ENCODE data around the gene FXR1.

FXR1 gene

GRCh38 chr3:180923561-180923960 lies 11.1 kb downstream of the FXR1 start:
- H2AK5ac ChIP-seq (ENCODE audit: low read depth, low read length): no peak overlapping the region
- H3K36me3 ChIP-seq (replicated peaks in 1 of 2; ENCODE audit: control insufficient read depth in 2 of 2, insufficient read depth in 2 of 2, low read length in 2 of 2): peaks cover 0 to 69% of the 10 kb centered on the region in 2 donors
- H3K18ac ChIP-seq (ENCODE audit: low read length): no peak overlapping the region
- no peak overlapping the region for H3K27ac ChIP-seq (replicated peaks; ENCODE audit: low read length)
- no peak overlapping the region for H3K9ac ChIP-seq (ENCODE audit: low read depth, low read length, poor library complexity)
- H2BK12ac ChIP-seq (ENCODE audit: low read length): no peak overlapping the region
- H2BK120ac ChIP-seq (ENCODE audit: low read depth, low read length): no peak overlapping the region
- H3K23ac ChIP-seq (ENCODE audit: low read depth, low read length, poor library complexity): no peak overlapping the region
- H3K4me2 ChIP-seq (ENCODE audit: insufficient read depth, low read length, poor library complexity, severe bottlenecking): no peak overlapping the region
- H3K27me3 ChIP-seq (ENCODE audit: control insufficient read depth in 3 of 3, insufficient read depth in 3 of 3, low read depth in 1 of 3, low read length in 3 of 3): no peaks in the 10 kb centered on the region
- H2AFZ ChIP-seq (ENCODE audit: low read length): no peak overlapping the region
- H3K4ac ChIP-seq (ENCODE audit: low read length): no peak overlapping the region
- H2BK5ac ChIP-seq (ENCODE audit: low read length): no peak overlapping the region
- no peak overlapping the region for H3K4me3 ChIP-seq (ENCODE audit: low read length in 2 of 2)
- no peak overlapping the region for H3K14ac ChIP-seq (ENCODE audit: low read length)
- H4K91ac ChIP-seq (ENCODE audit: low read depth, low read length, poor library complexity): no peak overlapping the region
- no peak for DNase-seq (ENCODE audit: low spot score)
- peaks cover 0 to 13% of the 10 kb centered on the region in 2 donors for H3K9me3 ChIP-seq (replicated peaks in 1 of 2; ENCODE audit: control insufficient read depth in 2 of 2, insufficient read depth in 1 of 2, low read depth in 1 of 2, low read length in 2 of 2)
- no peaks in the 10 kb centered on the region for H3K4me1 ChIP-seq (ENCODE audit: control insufficient read depth in 2 of 2, insufficient read depth in 1 of 2, low read depth in 1 of 2, low read length in 2 of 2)
- no peak overlapping the region for H2BK15ac ChIP-seq (ENCODE audit: low read length)
- H3K79me1 ChIP-seq (ENCODE audit: low read depth, low read length): peaks cover 2% of the 10 kb centered on the region
- WGBS, 2 donors (ENCODE audit: extremely low coverage in 2 of 2, insufficient read length in 2 of 2, insufficient replicate concordance in 1 of 2): no CpG with 5 or more reads among the region's 4 CpGs
- H4K8ac ChIP-seq (ENCODE audit: low read depth, low read length): no peak overlapping the region

- Histone ChIP-seq H3K79me1 (ENCODE audit: low read depth, low read length) (peaks cover 4% of the 10 kb centered on the region), H2AFZ (ENCODE audit: low read length) (no peak overlapping the region), H2AK5ac (ENCODE audit: low read depth, low read length) (no peak overlapping the region), H3K36me3 (replicated peaks in 1 of 2; ENCODE audit: control insufficient read depth in 2 of 2, insufficient read depth in 2 of 2, low read length in 2 of 2) (peaks cover 1 to 59% of the 10 kb centered on the region in 2 donors), H3K18ac (ENCODE audit: low read length) (no peak overlapping the region), H4K91ac (ENCODE audit: low read depth, low read length, poor library complexity) (no peak overlapping the region), H4K8ac (ENCODE audit: low read depth, low read length) (no peak overlapping the region), H3K4ac (ENCODE audit: low read length) (no peak overlapping the region), H3K4me2 (ENCODE audit: insufficient read depth, low read length, poor library complexity, severe bottlenecking) (no peak overlapping the region), H3K27ac (replicated peaks; ENCODE audit: low read length) (no peak overlapping the region), H2BK120ac (ENCODE audit: low read depth, low read length) (no peak overlapping the region), H3K14ac (ENCODE audit: low read length) (no peak overlapping the region), H3K4me1 (ENCODE audit: control insufficient read depth in 2 of 2, insufficient read depth in 1 of 2, low read depth in 1 of 2, low read length in 2 of 2) (no peaks in the 10 kb centered on the region), H3K9me3 (replicated peaks in 1 of 2; ENCODE audit: control insufficient read depth in 2 of 2, insufficient read depth in 1 of 2, low read depth in 1 of 2, low read length in 2 of 2) (peaks cover 0 to 19% of the 10 kb centered on the region in 2 donors), H2BK12ac (ENCODE audit: low read length) (no peak overlapping the region), H3K23ac (ENCODE audit: low read depth, low read length, poor library complexity) (no peak overlapping the region), H3K27me3 (ENCODE audit: control insufficient read depth in 3 of 3, insufficient read depth in 3 of 3, low read depth in 1 of 3, low read length in 3 of 3) (no peaks in the 10 kb centered on the region), H3K9ac (ENCODE audit: low read depth, low read length, poor library complexity) (no peak overlapping the region), H2BK15ac (ENCODE audit: low read length) (no peak overlapping the region), H3K4me3 (ENCODE audit: low read length in 2 of 2) (no peak overlapping the region), H2BK5ac (ENCODE audit: low read length) (no peak overlapping the region)
- WGBS, 2 donors (ENCODE audit: extremely low coverage in 2 of 2, insufficient read length in 2 of 2, insufficient replicate concordance in 1 of 2): no CpG with 5 or more reads among the region's 2 CpGs
- DNase-seq (ENCODE audit: low spot score): no peak
These were observed 14.1 kb downstream of the FXR1 start for GRCh38 chr3:180926526-180926925.

GRCh38 chr3:180929376-180929775 lies 16.9 kb downstream of the FXR1 start:
- Histone ChIP-seq H3K4me3 (ENCODE audit: low read length in 2 of 2) (no peak overlapping the region), H3K36me3 (replicated peaks in 1 of 2; ENCODE audit: control insufficient read depth in 2 of 2, insufficient read depth in 2 of 2, low read length in 2 of 2) (peaks cover 1 to 49% of the 10 kb centered on the region in 2 donors), H4K91ac (ENCODE audit: low read depth, low read length, poor library complexity) (no peak overlapping the region), H4K8ac (ENCODE audit: low read depth, low read length) (no peak overlapping the region), H3K14ac (ENCODE audit: low read length) (no peak overlapping the region), H2BK12ac (ENCODE audit: low read length) (no peak overlapping the region), H3K18ac (ENCODE audit: low read length) (no peak overlapping the region), H2AK5ac (ENCODE audit: low read depth, low read length) (no peak overlapping the region), H3K27ac (replicated peaks; ENCODE audit: low read length) (no peak overlapping the region), H3K9me3 (replicated peaks in 1 of 2; ENCODE audit: control insufficient read depth in 2 of 2, insufficient read depth in 1 of 2, low read depth in 1 of 2, low read length in 2 of 2) (peaks cover 0 to 19% of the 10 kb centered on the region in 2 donors), H2BK120ac (ENCODE audit: low read depth, low read length) (no peak overlapping the region), H3K4ac (ENCODE audit: low read length) (no peak overlapping the region), H3K4me1 (ENCODE audit: control insufficient read depth in 2 of 2, insufficient read depth in 1 of 2, low read depth in 1 of 2, low read length in 2 of 2) (no peaks in the 10 kb centered on the region), H3K4me2 (ENCODE audit: insufficient read depth, low read length, poor library complexity, severe bottlenecking) (no peak overlapping the region), H3K23ac (ENCODE audit: low read depth, low read length, poor library complexity) (no peak overlapping the region), H2BK15ac (ENCODE audit: low read length) (no peak overlapping the region), H3K79me1 (ENCODE audit: low read depth, low read length) (peaks cover 2% of the 10 kb centered on the region), H2BK5ac (ENCODE audit: low read length) (no peak overlapping the region), H3K27me3 (ENCODE audit: control insufficient read depth in 3 of 3, insufficient read depth in 3 of 3, low read depth in 1 of 3, low read length in 3 of 3) (no peaks in the 10 kb centered on the region), H2AFZ (ENCODE audit: low read length) (no peak overlapping the region), H3K9ac (ENCODE audit: low read depth, low read length, poor library complexity) (no peak overlapping the region)
- no peak for DNase-seq (ENCODE audit: low spot score)
- WGBS, 2 donors (ENCODE audit: extremely low coverage in 2 of 2, insufficient read length in 2 of 2, insufficient replicate concordance in 1 of 2): no CpG with 5 or more reads among the region's 5 CpGs

- Histone ChIP-seq H3K79me1 (ENCODE audit: low read depth, low read length) (peaks cover 2% of the 10 kb centered on the region), H3K4me2 (ENCODE audit: insufficient read depth, low read length, poor library complexity, severe bottlenecking) (no peak overlapping the region), H3K4me1 (ENCODE audit: control insufficient read depth in 2 of 2, insufficient read depth in 1 of 2, low read depth in 1 of 2, low read length in 2 of 2) (no peaks in the 10 kb centered on the region), H3K9ac (ENCODE audit: low read depth, low read length, poor library complexity) (no peak overlapping the region), H2BK12ac (ENCODE audit: low read length) (no peak overlapping the region), H3K23ac (ENCODE audit: low read depth, low read length, poor library complexity) (no peak overlapping the region), H4K8ac (ENCODE audit: low read depth, low read length) (no peak overlapping the region), H3K27me3 (ENCODE audit: control insufficient read depth in 3 of 3, insufficient read depth in 3 of 3, low read depth in 1 of 3, low read length in 3 of 3) (no peaks in the 10 kb centered on the region), H3K9me3 (replicated peaks in 1 of 2; ENCODE audit: control insufficient read depth in 2 of 2, insufficient read depth in 1 of 2, low read depth in 1 of 2, low read length in 2 of 2) (peaks cover 0 to 19% of the 10 kb centered on the region in 2 donors), H3K4ac (ENCODE audit: low read length) (no peak overlapping the region), H3K14ac (ENCODE audit: low read length) (no peak overlapping the region), H3K27ac (replicated peaks; ENCODE audit: low read length) (no peak overlapping the region), H2BK5ac (ENCODE audit: low read length) (no peak overlapping the region), H3K18ac (ENCODE audit: low read length) (no peak overlapping the region), H4K91ac (ENCODE audit: low read depth, low read length, poor library complexity) (no peak overlapping the region), H2BK120ac (ENCODE audit: low read depth, low read length) (no peak overlapping the region), H2AK5ac (ENCODE audit: low read depth, low read length) (no peak overlapping the region), H2BK15ac (ENCODE audit: low read length) (no peak overlapping the region), H2AFZ (ENCODE audit: low read length) (no peak overlapping the region), H3K4me3 (ENCODE audit: low read length in 2 of 2) (no peak overlapping the region), H3K36me3 (replicated peaks in 1 of 2; ENCODE audit: control insufficient read depth in 2 of 2, insufficient read depth in 2 of 2, low read length in 2 of 2) (peaks cover 1 to 59% of the 10 kb centered on the region in 2 donors)
- DNase-seq (ENCODE audit: low spot score): no peak
- WGBS, 2 donors (ENCODE audit: extremely low coverage in 2 of 2, insufficient read length in 2 of 2, insufficient replicate concordance in 1 of 2): no CpG with 5 or more reads among the region's 4 CpGs
These were observed 18.1 kb downstream of the FXR1 start for GRCh38 chr3:180930526-180930925.

Measured in neuronal stem cell (in vitro differentiated cells).